T-helper 17 cell (primary cell): ENCODE results near the gene CLCN7. TPM values are rescaled to one million over a fixed set of nuclear protein-coding genes. Genes with fewer than 3 reads are reported as not detected.

Source experiments
- ATAC-seq: fragments of 150-1000 bp; cut with Tn5 transposase; 2 replicates; pipeline ENCODE4 v1.10.0; 2021; ENCODE audit warnings: mild to moderate bottlenecking, moderate library complexity
- DNase-seq, 3 donors: peaks; one replicate each; pipeline versions ENCODE4 v3.0.0 to v3.0.0-alpha.2; 2020 to 2021
- H3K9me3 ChIP-seq: one replicate; pipeline ENCODE4 v1.7.0; 2013; ENCODE audit warnings: low read length, mild to moderate bottlenecking; ENCODE audit not compliant: control insufficient read depth, poor library complexity, severe bottlenecking
- H3K27ac Mint-ChIP-seq: one replicate; pipeline ENCODE4 v1.8.0; 2022; ENCODE audit warnings: mild to moderate bottlenecking, moderate library complexity, mixed read lengths
- H3K27me3 Mint-ChIP-seq: one replicate; pipeline ENCODE4 v1.8.0; 2022; ENCODE audit warnings: mixed read lengths
- H3K36me3 Mint-ChIP-seq: one replicate; pipeline ENCODE4 v1.8.0; 2022; ENCODE audit warnings: low read depth, mixed read lengths
- H3K4me1 Mint-ChIP-seq: one replicate; pipeline ENCODE4 v1.8.0; 2022; ENCODE audit warnings: mild to moderate bottlenecking, mixed read lengths
- H3K4me3 Mint-ChIP-seq: one replicate; pipeline ENCODE4 v1.8.0; 2022; ENCODE audit warnings: mild to moderate bottlenecking, moderate library complexity, mixed read lengths
- total RNA-seq, 4 donors: library from RNA in 2 of 4; stranded (reverse) in 2 of 4; gene quantifications; one replicate each; pipeline ENCODE4 v1.2.3 and lab custom pipeline; 2022 to 2026

The CLCN7 gene
- total RNA-seq, 2 donors from 2014 or later, result 93.9 to 113 TPM

DNA sequence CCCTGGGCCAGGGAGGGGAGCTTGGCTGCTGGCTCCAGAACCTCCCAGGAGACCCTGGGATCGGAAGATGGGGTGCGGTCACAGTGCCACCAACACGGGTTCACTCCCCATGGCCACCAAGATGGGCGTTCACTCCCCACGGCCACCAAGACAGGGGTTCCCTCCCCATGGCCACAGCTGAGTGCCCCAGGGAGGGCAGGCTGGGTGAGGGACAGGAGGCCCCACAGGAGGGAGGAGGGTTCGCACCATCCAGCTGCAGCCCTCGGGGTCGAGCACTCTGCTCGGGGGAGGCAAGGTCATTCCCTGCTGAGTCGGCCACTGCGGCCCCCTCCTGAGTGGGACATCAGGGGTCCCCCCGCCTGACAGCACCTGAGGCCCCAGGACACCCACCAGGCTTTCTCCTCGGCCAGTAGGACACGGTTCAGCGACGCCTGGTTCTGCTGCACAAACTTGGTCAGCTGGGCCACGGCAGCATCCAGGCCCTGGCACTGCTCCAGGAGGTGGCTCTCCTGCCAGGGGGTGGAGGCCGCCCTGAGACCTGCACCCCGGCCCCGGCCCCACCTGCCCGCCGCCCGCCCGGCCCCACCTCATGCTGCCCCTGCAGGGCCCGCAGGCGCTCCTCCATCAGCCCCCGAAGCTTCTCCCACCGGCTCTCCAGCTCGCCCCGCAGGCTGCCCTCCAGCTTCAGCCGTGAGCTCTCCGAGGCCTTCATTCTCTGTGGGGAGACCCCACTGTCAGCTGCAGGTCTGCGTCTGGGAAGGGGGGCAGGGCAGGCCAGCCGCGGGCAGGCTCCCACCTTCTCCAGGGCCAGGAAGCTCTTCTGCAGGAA, 36.4 kb downstream of the CLCN7 start:
- no peak overlapping the region for H3K27ac Mint-ChIP-seq
- DNase-seq (no peak), ATAC-seq (no peak)
- no peak overlapping the region for H3K4me3 Mint-ChIP-seq
- H3K36me3 Mint-ChIP-seq, result no peaks in the 10 kb centered on the region
- H3K4me1 Mint-ChIP-seq, result no peaks in the 10 kb centered on the region
- no peaks in the 10 kb centered on the region for H3K27me3 Mint-ChIP-seq
- no peaks in the 10 kb centered on the region for H3K9me3 ChIP-seq

- Mint-ChIP-seq H3K4me3 (no peak overlapping the region), H3K4me1 (no peaks in the 10 kb centered on the region), H3K27ac (no peak overlapping the region), H3K36me3 (no peaks in the 10 kb centered on the region), H3K27me3 (no peaks in the 10 kb centered on the region)
- H3K9me3 ChIP-seq, result no peaks in the 10 kb centered on the region
- DNase-seq, result no peak
- ATAC-seq, result no peak
These were observed 37.2 kb downstream of the CLCN7 start for GRCh38 chr16:1437606-1438005.

DNA sequence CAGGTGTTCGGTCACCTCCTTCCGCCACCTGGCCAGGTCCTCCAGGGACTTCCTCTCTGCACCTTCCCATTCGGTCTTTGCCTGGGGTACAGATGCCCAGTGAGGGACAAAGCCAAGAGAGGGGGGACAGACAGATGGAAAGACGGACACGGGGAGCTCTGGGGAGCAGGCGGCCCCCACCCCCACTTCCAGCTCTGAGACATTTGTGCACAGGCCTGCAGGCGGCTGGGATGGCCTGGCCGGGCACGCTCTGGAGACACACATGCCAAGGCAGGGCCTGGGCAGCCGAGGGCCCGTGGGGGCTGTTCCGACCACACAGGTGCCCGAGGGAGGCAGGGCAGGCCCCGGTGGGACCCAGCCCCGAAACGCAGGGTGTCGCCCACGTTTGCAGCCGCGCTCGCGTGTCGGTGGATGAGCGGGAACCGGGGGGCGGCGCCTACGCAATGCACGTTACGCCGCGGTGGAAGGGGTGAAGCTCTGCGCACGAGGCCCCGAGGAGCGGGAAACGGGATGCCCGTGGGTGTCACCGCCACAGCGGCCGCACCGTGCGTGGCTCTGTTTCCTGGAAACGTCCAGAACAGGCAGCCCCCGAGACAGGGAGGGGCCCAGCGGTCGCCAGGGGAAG, 38.0 kb downstream of the CLCN7 start:
- Mint-ChIP-seq H3K4me3 (no peak overlapping the region), H3K36me3 (no peaks in the 10 kb centered on the region), H3K27ac (no peak overlapping the region), H3K27me3 (no peaks in the 10 kb centered on the region), H3K4me1 (no peaks in the 10 kb centered on the region)
- no peaks in the 10 kb centered on the region for H3K9me3 ChIP-seq
- no peak for ATAC-seq
- no peak for DNase-seq

DNA sequence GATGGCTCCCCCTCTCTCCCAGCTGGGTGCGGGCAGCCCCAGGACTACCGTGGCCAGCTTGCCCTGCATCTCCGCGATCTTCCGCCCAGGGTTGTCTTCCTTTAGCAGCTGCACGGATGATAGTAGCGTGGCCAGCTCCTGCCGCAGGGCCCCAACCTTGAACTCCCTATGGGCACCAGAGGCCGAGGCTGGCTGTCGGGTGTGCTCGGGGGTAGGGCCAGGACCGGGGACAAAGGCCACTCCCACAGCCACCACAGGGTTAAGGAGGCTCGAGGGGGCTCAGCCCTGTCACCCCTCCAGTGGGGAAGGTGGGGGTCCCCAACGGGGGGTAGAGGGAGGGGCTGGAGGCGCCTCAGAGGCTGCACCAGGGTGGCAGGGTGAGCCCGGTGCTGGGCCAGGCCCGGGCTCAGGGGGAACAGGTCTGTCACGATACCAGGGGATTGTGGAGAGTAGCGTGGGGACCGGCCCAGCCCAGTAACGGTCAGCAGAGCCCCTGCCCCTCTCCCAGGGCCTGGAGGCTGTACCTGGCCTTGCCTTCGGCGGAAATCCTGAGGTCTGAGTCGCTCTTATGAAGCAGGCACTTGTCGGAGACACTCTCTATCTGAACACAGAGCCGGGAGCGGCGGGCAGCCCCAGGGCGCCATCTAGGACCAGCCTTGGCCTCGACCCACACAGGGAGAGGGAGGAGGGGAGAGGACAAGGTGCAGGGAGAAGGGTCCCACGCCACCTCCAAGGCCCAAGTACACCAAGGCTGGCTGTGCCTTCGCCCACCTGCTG, 38.7 kb downstream of the CLCN7 start:
- DNase-seq (no peak), ATAC-seq (no peak)
- H3K27me3 Mint-ChIP-seq, result no peaks in the 10 kb centered on the region
- no peaks in the 10 kb centered on the region for H3K4me1 Mint-ChIP-seq
- H3K4me3 Mint-ChIP-seq, result no peak overlapping the region
- H3K36me3 Mint-ChIP-seq, result no peaks in the 10 kb centered on the region
- H3K9me3 ChIP-seq, result no peaks in the 10 kb centered on the region
- no peak overlapping the region for H3K27ac Mint-ChIP-seq

- H3K9me3 ChIP-seq, result no peaks in the 10 kb centered on the region
- no peaks in the 10 kb centered on the region for H3K36me3 Mint-ChIP-seq
- no peak overlapping the region for H3K4me3 Mint-ChIP-seq
- no peaks in the 10 kb centered on the region for H3K4me1 Mint-ChIP-seq
- H3K27ac Mint-ChIP-seq, result no peak overlapping the region
- no peaks in the 10 kb centered on the region for H3K27me3 Mint-ChIP-seq
- DNase-seq (no peak), ATAC-seq (no peak)
These were observed 39.9 kb downstream of the CLCN7 start for GRCh38 chr16:1434644-1435592.

DNA sequence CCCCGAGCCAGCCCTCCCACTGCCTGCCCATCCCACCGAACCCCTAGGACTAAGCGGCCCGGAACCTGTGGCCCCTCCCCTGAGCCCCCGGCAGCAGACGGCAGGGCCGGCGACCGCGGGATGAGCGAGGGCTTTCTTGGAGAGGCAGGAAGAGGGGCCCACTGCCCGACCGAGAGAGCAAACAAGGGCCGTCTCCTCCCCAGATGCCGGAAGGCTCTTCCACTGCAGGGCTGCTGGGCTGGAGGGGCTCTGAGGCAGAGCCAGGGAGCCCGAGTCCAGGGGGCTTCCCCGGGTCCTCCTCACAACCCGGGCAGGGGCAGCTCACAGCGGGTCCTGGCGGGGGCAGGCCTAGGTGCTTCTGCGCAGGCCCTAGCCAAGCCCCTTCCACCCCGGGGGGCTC, 41.1 kb downstream of the CLCN7 start:
- no peaks in the 10 kb centered on the region for H3K9me3 ChIP-seq
- Mint-ChIP-seq H3K36me3 (no peaks in the 10 kb centered on the region), H3K27me3 (no peaks in the 10 kb centered on the region), H3K4me3 (no peak overlapping the region), H3K4me1 (no peaks in the 10 kb centered on the region), H3K27ac (no peak overlapping the region)
- DNase-seq (no peak), ATAC-seq (no peak)

DNA sequence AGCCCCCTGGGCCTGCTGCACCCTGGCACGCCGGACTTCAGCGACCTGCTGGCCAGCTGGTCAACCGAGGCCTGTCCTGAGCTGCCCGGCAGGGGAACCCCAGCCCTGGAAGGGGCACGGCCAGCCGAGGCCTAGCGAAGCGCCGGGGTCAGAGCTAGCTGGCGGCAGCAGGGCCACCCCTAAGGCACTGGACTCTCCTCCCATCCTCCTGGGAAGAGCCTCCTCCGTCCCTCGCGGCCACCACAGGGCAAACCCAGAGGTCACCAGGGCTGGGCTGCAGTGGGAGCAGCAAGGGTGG, 41.6 kb downstream of the CLCN7 start:
- H3K36me3 Mint-ChIP-seq, result no peaks in the 10 kb centered on the region
- H3K4me3 Mint-ChIP-seq, result no peak overlapping the region
- no peaks in the 10 kb centered on the region for H3K27me3 Mint-ChIP-seq
- H3K9me3 ChIP-seq, result no peaks in the 10 kb centered on the region
- DNase-seq (no peak), ATAC-seq (no peak)
- no peak overlapping the region for H3K27ac Mint-ChIP-seq
- no peaks in the 10 kb centered on the region for H3K4me1 Mint-ChIP-seq

- no peak for DNase-seq
- Mint-ChIP-seq H3K36me3 (no peaks in the 10 kb centered on the region), H3K4me3 (peak overlapping the region; percentile 36), H3K27ac (no peak overlapping the region), H3K4me1 (no peaks in the 10 kb centered on the region), H3K27me3 (no peaks in the 10 kb centered on the region)
- no peaks in the 10 kb centered on the region for H3K9me3 ChIP-seq
- no peak for ATAC-seq
These were observed 42.2 kb downstream of the CLCN7 start for GRCh38 chr16:1432388-1433262.

DNA sequence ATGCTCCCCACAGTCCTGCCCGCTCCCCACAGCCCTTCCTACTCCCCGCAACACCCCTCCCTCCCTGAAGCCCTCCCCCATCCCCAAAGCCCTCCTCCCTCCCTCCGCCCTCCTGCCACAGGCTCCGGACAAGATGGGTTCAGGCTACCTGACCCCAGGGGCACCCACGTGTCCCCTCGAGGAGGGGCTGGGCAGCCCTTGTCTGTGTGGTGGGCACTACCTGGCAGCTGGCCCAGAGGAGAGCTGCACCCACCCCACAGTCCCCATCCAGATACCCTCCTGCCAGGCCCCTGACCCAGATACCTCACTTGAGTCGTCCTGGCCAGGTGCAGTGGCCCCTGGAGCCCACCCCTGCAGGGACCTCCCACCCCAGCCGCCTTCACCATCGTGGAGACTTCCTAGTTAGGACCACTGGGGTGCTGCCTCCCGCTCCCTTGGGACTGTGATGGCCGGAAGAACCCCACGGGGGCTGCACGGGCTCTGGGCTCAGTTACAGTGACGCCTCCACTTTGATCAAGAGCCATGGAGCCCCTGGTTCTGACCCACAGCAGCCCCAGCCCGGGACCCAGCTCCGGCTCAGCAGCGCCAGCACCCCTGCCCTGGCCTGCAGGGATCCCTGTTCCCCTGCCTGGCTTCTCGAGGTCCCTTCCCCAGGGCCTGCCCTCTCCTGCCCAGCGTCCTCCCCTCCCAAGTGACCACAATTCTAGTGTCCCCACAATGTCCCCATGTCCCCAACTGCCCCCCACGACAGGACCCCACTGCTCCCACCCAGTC, 43.1 kb downstream of the CLCN7 start:
- H3K27me3 Mint-ChIP-seq, result no peaks in the 10 kb centered on the region
- no peak for ATAC-seq
- H3K27ac Mint-ChIP-seq, result no peak overlapping the region
- H3K4me1 Mint-ChIP-seq, result no peaks in the 10 kb centered on the region
- peak overlapping the region; percentile 58 for H3K4me3 Mint-ChIP-seq
- no peaks in the 10 kb centered on the region for H3K9me3 ChIP-seq
- H3K36me3 Mint-ChIP-seq, result no peaks in the 10 kb centered on the region
- DNase-seq, result no peak

DNA sequence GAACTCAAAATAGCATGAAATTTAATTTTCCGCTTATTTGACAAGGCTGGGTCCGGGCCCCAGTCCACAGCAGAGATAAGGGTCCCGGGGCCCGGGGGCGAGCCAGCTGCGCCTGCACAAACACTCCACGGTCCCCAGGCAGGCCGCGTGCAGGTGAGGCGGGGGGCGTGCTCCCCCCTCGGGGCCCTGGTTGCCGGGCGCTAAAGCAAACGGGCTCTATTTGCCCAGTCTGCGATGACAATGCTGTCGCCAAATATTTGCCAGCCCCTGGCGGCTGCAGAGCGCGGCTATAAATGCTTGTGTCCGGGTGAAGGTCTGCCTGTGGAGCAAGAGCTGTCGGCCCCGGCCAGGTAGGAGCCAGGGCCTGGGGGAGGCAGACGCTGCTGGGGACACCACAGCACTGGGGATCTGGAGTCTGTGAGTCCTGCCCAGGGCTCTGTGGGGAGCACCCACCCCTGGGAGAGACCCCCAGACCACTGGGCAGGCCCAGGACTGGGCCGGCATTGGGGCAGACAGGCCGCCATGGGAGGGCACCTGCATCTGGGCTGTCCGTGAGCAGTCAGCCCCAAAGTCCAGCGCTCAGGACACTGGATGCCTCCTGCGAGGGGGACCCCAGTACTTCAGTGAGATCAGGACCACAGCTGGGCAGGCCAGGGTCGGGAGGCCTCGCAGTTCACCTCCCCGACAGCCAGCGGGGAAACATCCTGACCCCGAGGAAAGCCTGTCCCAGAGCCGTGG, 43.9 kb downstream of the CLCN7 start, which contains the start of gene PERCC1:
TSS of gene PERCC1 (plus strand) at position 320 of the 738 bp plus-strand sequence. CDS start 1,516 bp downstream, outside the sequence.
- no peak for DNase-seq
- ATAC-seq, result no peak
- H3K9me3 ChIP-seq, result no peaks in the 10 kb centered on the region
- Mint-ChIP-seq H3K4me1 (no peaks in the 10 kb centered on the region), H3K27ac (no peak within 1 kb of the TSS), H3K36me3 (no peaks in the 10 kb centered on the region), H3K4me3 (peak within 1 kb of the TSS; percentile 58), H3K27me3 (no peaks in the 10 kb centered on the region)

GRCh38 chr16:1430214-1430758, 44.5 kb downstream of the CLCN7 start:
- Mint-ChIP-seq H3K36me3 (no peaks in the 10 kb centered on the region), H3K4me1 (no peaks in the 10 kb centered on the region), H3K27ac (no peak overlapping the region), H3K27me3 (no peaks in the 10 kb centered on the region), H3K4me3 (no peak overlapping the region)
- no peak for ATAC-seq
- no peak for DNase-seq
- H3K9me3 ChIP-seq, result no peaks in the 10 kb centered on the region
